Neuronal stem cell (in vitro differentiated cells): ENCODE results near the gene LCN9.

Experiments used
- DNase-seq: peaks from one replicate; pipeline ENCODE4 v3.0.0-alpha.2; 2013; ENCODE audit warnings: low spot score
- H2AFZ ChIP-seq: one replicate; pipeline ENCODE4 v1.6.1; 2013; ENCODE audit warnings: mild to moderate bottlenecking, low read length, inconsistent platforms
- H2AK5ac ChIP-seq: 2 replicates; pipeline ENCODE4 v1.6.1; 2013; ENCODE audit warnings: low read depth, mild to moderate bottlenecking, inconsistent platforms, low read length, moderate library complexity, mixed read lengths
- H2BK120ac ChIP-seq: 2 replicates; pipeline ENCODE4 v1.6.1; 2013; ENCODE audit warnings: low read depth, mild to moderate bottlenecking, inconsistent platforms, low read length, moderate library complexity, mixed read lengths
- H2BK12ac ChIP-seq: one replicate; pipeline ENCODE4 v1.6.1; 2013; ENCODE audit warnings: low read length, inconsistent platforms
- H2BK15ac ChIP-seq: 2 replicates; pipeline ENCODE4 v1.6.1; 2013; ENCODE audit warnings: mild to moderate bottlenecking, low read length, inconsistent platforms, mixed read lengths
- H2BK5ac ChIP-seq: one replicate; pipeline ENCODE4 v1.6.1; 2013; ENCODE audit warnings: inconsistent platforms, mild to moderate bottlenecking, low read length, moderate library complexity
- H3K14ac ChIP-seq: one replicate; pipeline ENCODE4 v1.6.1; 2013; ENCODE audit warnings: low read length, inconsistent platforms
- H3K18ac ChIP-seq: 2 replicates; pipeline ENCODE4 v1.6.1; 2013; ENCODE audit warnings: low read length, inconsistent platforms
- H3K23ac ChIP-seq: 2 replicates; pipeline ENCODE4 v1.6.1; 2013; ENCODE audit warnings: low read depth, mild to moderate bottlenecking, mixed read lengths, low read length, inconsistent platforms; ENCODE audit not compliant: poor library complexity
- H3K27ac ChIP-seq: replicated peaks from 3 replicates; pipeline ENCODE4 v1.5.1; 2013; ENCODE audit warnings: low read length, inconsistent platforms
- H3K27me3 ChIP-seq, 3 experiments: 2 replicates each; pipeline ENCODE4 v1.6.1; 2013; ENCODE audit warnings: low read length in 3 of 3, mild to moderate bottlenecking in 2 of 3, inconsistent platforms in 1 of 3, low read depth in 1 of 3, mixed read lengths in 1 of 3, moderate library complexity in 1 of 3; ENCODE audit not compliant: control insufficient read depth in 3 of 3, insufficient read depth in 3 of 3
- H3K36me3 ChIP-seq, 2 donors: replicated peaks in 1 of 2; 2 replicates each; pipeline ENCODE4 v1.6.1; 2013; ENCODE audit warnings: low read length in 2 of 2; ENCODE audit not compliant: control insufficient read depth in 2 of 2, insufficient read depth in 2 of 2
- H3K4ac ChIP-seq: 2 replicates; pipeline ENCODE4 v1.6.1; 2013; ENCODE audit warnings: inconsistent platforms, mild to moderate bottlenecking, low read length, moderate library complexity
- H3K4me1 ChIP-seq, 2 donors: 1 replicate in 1 of 2; 2 replicates in 1 of 2; pipeline ENCODE4 v1.6.1; 2013; ENCODE audit warnings: low read length in 2 of 2, low read depth in 1 of 2; ENCODE audit not compliant: control insufficient read depth in 2 of 2, insufficient read depth in 1 of 2
- H3K4me2 ChIP-seq: one replicate; pipeline ENCODE4 v1.6.1; 2013; ENCODE audit warnings: mild to moderate bottlenecking, low read length, inconsistent platforms; ENCODE audit not compliant: insufficient read depth, poor library complexity, severe bottlenecking
- H3K4me3 ChIP-seq, 2 donors: 2 replicates each; pipeline ENCODE4 v1.5.1; 2013; ENCODE audit warnings: low read length in 2 of 2, mild to moderate bottlenecking in 2 of 2, inconsistent platforms in 1 of 2, moderate library complexity in 1 of 2
- H3K79me1 ChIP-seq: one replicate; pipeline ENCODE4 v1.6.1; 2013; ENCODE audit warnings: low read depth, mild to moderate bottlenecking, inconsistent platforms, low read length, moderate library complexity
- H3K9ac ChIP-seq: one replicate; pipeline ENCODE4 v1.6.1; 2013; ENCODE audit warnings: mild to moderate bottlenecking, low read depth, low read length, inconsistent platforms; ENCODE audit not compliant: poor library complexity
- H3K9me3 ChIP-seq, 2 donors: replicated peaks in 1 of 2; 2 replicates each; pipeline versions ENCODE3 to v1.6.1; 2013; ENCODE audit warnings: low read length in 2 of 2, mild to moderate bottlenecking in 2 of 2, inconsistent platforms in 1 of 2, low read depth in 1 of 2, mixed read lengths in 1 of 2, moderate library complexity in 1 of 2; ENCODE audit not compliant: control insufficient read depth in 2 of 2, insufficient read depth in 1 of 2
- H4K8ac ChIP-seq: one replicate; pipeline ENCODE4 v1.6.1; 2013; ENCODE audit warnings: low read depth, mild to moderate bottlenecking, inconsistent platforms, low read length, moderate library complexity
- H4K91ac ChIP-seq: one replicate; pipeline ENCODE4 v1.6.1; 2013; ENCODE audit warnings: low read length, low read depth, mild to moderate bottlenecking, inconsistent platforms; ENCODE audit not compliant: poor library complexity
- WGBS, 2 donors: extraction: QIAGEN DNeasy Blood & Tissue Kit; methylation state at CpG; one replicate each; pipeline ENCODE4 v1.1.7; 2013; ENCODE audit warnings: missing lambda C conversion rate in 2 of 2, mixed read lengths in 1 of 2; ENCODE audit not compliant: insufficient read length in 2 of 2, insufficient replicate concordance in 1 of 2; ENCODE audit errors: extremely low coverage in 2 of 2; 5-methylcytosine and 5-hydroxymethylcytosine counted together

Gene LCN9

GRCh38 chr9:135680056-135680455, 16.9 kb downstream of the LCN9 start:
- Histone ChIP-seq H3K4me3 (no peak overlapping the region), H2BK12ac (no peak overlapping the region), H3K36me3 (no peaks in the 10 kb centered on the region), H4K8ac (no peak overlapping the region), H3K4me1 (no peaks in the 10 kb centered on the region), H3K79me1 (peaks cover 4% of the 10 kb centered on the region), H2BK120ac (no peak overlapping the region), H2AK5ac (no peak overlapping the region), H3K9me3 (no peaks in the 10 kb centered on the region), H3K27me3 (peaks cover 0 to 24% (median 0%) of the 10 kb centered on the region in 3 experiments), H3K14ac (no peak overlapping the region), H4K91ac (no peak overlapping the region), H2BK15ac (no peak overlapping the region), H3K27ac (no peak overlapping the region), H3K18ac (peak overlapping the region; percentile 52), H3K4ac (no peak overlapping the region), H3K9ac (no peak overlapping the region), H3K4me2 (no peak overlapping the region), H2BK5ac (no peak overlapping the region), H2AFZ (no peak overlapping the region), H3K23ac (no peak overlapping the region)
- no peak for DNase-seq
- no CpG with 5 or more reads among the region's 16 CpGs for WGBS, 2 donors

GRCh38 chr9:135681161-135681560, 18.1 kb downstream of the LCN9 start:
- Histone ChIP-seq H3K23ac (no peak overlapping the region), H3K4ac (no peak overlapping the region), H3K4me3 (no peak overlapping the region), H2AK5ac (no peak overlapping the region), H3K4me1 (no peaks in the 10 kb centered on the region), H3K27ac (no peak overlapping the region), H2BK120ac (no peak overlapping the region), H3K9me3 (no peaks in the 10 kb centered on the region), H2BK12ac (no peak overlapping the region), H3K79me1 (peaks cover 4% of the 10 kb centered on the region), H3K27me3 (peaks cover 0 to 24% (median 0%) of the 10 kb centered on the region in 3 experiments), H3K18ac (peak overlapping the region; percentile 48), H3K9ac (no peak overlapping the region), H3K4me2 (peak overlapping the region; percentile 11), H2AFZ (no peak overlapping the region), H3K36me3 (no peaks in the 10 kb centered on the region), H3K14ac (no peak overlapping the region), H2BK15ac (peak overlapping the region; percentile 75), H2BK5ac (no peak overlapping the region), H4K8ac (no peak overlapping the region), H4K91ac (no peak overlapping the region)
- DNase-seq = no peak
- no CpG with 5 or more reads among the region's 5 CpGs for WGBS, 2 donors

GRCh38 chr9:135683401-135684034, 20.4 kb downstream of the LCN9 start:
- no peaks in the 10 kb centered on the region for H3K79me1 ChIP-seq
- H3K4me3 ChIP-seq = no peak overlapping the region
- H3K14ac ChIP-seq = peak overlapping the region; percentile 63
- H3K4me2 ChIP-seq = no peak overlapping the region
- H2BK12ac ChIP-seq = no peak overlapping the region
- H4K8ac ChIP-seq = no peak overlapping the region
- H2BK5ac ChIP-seq = peak overlapping the region; percentile 54
- H3K23ac ChIP-seq = no peak overlapping the region
- H2BK120ac ChIP-seq = no peak overlapping the region
- no peaks in the 10 kb centered on the region for H3K9me3 ChIP-seq
- no peak overlapping the region for H2BK15ac ChIP-seq
- H4K91ac ChIP-seq = no peak overlapping the region
- WGBS, 2 donors = no CpG with 5 or more reads among the region's 15 CpGs
- peak overlapping the region; percentile 90 for H2AK5ac ChIP-seq
- H3K27ac ChIP-seq = no peak overlapping the region
- no peak overlapping the region for H3K4ac ChIP-seq
- H3K9ac ChIP-seq = no peak overlapping the region
- no peak for DNase-seq
- no peaks in the 10 kb centered on the region for H3K4me1 ChIP-seq
- no peak overlapping the region for H2AFZ ChIP-seq
- peak overlapping the region; percentile 38 for H3K18ac ChIP-seq
- no peaks in the 10 kb centered on the region for H3K36me3 ChIP-seq
- peaks cover 0 to 14% (median 0%) of the 10 kb centered on the region in 3 experiments for H3K27me3 ChIP-seq

- Histone ChIP-seq H2AK5ac (peak overlapping the region; percentile 90), H3K4me2 (no peak overlapping the region), H3K14ac (no peak overlapping the region), H3K4ac (no peak overlapping the region), H3K9ac (no peak overlapping the region), H3K27ac (no peak overlapping the region), H3K4me1 (no peaks in the 10 kb centered on the region), H4K8ac (no peak overlapping the region), H4K91ac (no peak overlapping the region), H3K36me3 (no peaks in the 10 kb centered on the region), H3K18ac (no peak overlapping the region), H3K23ac (peak overlapping the region; percentile 85), H3K4me3 (no peak overlapping the region), H2BK15ac (no peak overlapping the region), H2BK120ac (no peak overlapping the region), H3K27me3 (peaks cover 0 to 16% (median 0%) of the 10 kb centered on the region in 3 experiments), H3K79me1 (no peaks in the 10 kb centered on the region), H2AFZ (no peak overlapping the region), H3K9me3 (no peaks in the 10 kb centered on the region), H2BK12ac (no peak overlapping the region), H2BK5ac (no peak overlapping the region)
- DNase-seq = no peak
- WGBS, 2 donors = no CpG with 5 or more reads among the region's 17 CpGs
Observed at GRCh38 chr9:135684691-135685090, 21.6 kb downstream of the LCN9 start.
